ENCODE data around the gene RPLP2.

GRCh38 chr11:803770-804598 lies 5.8 kb upstream of the RPLP2 start:
- TF ChIP-seq POLR2A (IDR thresholded peaks at IDR 0.05; ENCODE audit: low read length) (no peak), GATA1 (IDR thresholded peaks at IDR 0.05; ENCODE audit: low read depth, low read length) (no peak)
